Measurements from ENCODE around the gene TOX3. TPM values are rescaled to one million over a fixed set of nuclear protein-coding genes. Genes with fewer than 3 reads are reported as not detected.

Gene TOX3
- polyA plus RNA-seq, 2 of the 4 experiments (the other 2 are of a cell fraction) = 0.10 to 2.2 TPM

DNA sequence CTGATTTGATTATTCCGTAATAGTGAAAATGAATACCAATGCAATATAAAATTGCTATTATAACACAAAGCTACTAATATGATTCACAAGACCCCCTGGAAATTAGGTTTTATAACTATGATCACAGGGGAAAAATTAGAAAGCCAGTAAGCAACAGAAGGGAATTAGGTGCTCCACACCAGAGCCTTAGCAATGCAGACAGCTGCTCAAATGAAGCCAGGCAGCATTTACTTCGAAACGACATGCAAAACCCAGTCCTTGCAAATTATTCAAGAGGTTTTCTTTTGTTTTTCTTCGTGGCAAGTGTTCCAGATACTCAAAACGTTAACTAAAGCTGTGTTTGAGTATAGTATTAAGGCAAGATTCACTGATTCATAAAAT is 47.9 kb downstream of the TOX3 start:
- TF ChIP-seq, protein P1, sequence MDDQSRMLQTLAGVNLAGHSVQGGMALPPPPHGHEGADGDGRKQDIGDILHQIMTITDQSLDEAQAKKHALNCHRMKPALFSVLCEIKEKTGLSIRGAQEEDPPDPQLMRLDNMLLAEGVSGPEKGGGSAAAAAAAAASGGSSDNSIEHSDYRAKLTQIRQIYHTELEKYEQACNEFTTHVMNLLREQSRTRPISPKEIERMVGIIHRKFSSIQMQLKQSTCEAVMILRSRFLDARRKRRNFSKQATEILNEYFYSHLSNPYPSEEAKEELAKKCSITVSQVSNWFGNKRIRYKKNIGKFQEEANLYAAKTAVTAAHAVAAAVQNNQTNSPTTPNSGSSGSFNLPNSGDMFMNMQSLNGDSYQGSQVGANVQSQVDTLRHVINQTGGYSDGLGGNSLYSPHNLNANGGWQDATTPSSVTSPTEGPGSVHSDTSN (IDR thresholded peaks at IDR 0.05) = no peak
- TF ChIP-seq CEBPB (IDR thresholded peaks at IDR 0.05) (no peak), ESRRA (IDR thresholded peaks at IDR 0.05; ENCODE audit: borderline replicate concordance, low read length) (no peak), MYC (IDR thresholded peaks at IDR 0.05; ENCODE audit: borderline replicate concordance, low read length) (no peak), RFX5 (IDR thresholded peaks at IDR 0.05) (no peak), RAD21 (conservative IDR thresholded peaks at IDR 0.05 in 1 of 2, IDR thresholded peaks at IDR 0.05 in 1 of 2) (no peak), NFE2L2 (conservative IDR thresholded peaks at IDR 0.05; ENCODE audit: low read length) (no peak), FOSB (CRISPR knock-in tag; IDR thresholded peaks at IDR 0.05) (no peak), KDM1A (IDR thresholded peaks at IDR 0.05; ENCODE audit: low read depth) (no peak), FOSL2 (IDR thresholded peaks at IDR 0.05) (no peak), FOSL2 (CRISPR knock-in tag; IDR thresholded peaks at IDR 0.05) (no peak), BHLHE40 (IDR thresholded peaks at IDR 0.05; ENCODE audit: low read depth, low read length) (no peak), NR3C1 (IDR thresholded peaks at IDR 0.05) (no peak), CBX8 (IDR thresholded peaks at IDR 0.05) (no peak), POLR2AphosphoS2 (conservative IDR thresholded peaks at IDR 0.05; ENCODE audit: low read length) (no peak)
- TF ChIP-seq, protein P2, sequence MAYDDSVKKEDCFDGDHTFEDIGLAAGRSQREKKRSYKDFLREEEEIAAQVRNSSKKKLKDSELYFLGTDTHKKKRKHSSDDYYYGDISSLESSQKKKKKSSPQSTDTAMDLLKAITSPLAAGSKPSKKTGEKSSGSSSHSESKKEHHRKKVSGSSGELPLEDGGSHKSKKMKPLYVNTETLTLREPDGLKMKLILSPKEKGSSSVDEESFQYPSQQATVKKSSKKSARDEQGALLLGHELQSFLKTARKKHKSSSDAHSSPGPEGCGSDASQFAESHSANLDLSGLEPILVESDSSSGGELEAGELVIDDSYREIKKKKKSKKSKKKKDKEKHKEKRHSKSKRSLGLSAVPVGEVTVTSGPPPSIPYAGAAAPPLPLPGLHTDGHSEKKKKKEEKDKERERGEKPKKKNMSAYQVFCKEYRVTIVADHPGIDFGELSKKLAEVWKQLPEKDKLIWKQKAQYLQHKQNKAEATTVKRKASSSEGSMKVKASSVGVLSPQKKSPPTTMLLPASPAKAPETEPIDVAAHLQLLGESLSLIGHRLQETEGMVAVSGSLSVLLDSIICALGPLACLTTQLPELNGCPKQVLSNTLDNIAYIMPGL (CRISPR knock-in tag; IDR thresholded peaks at IDR 0.05; ENCODE audit: borderline replicate concordance) = no peak
- TF ChIP-seq, protein P3, sequence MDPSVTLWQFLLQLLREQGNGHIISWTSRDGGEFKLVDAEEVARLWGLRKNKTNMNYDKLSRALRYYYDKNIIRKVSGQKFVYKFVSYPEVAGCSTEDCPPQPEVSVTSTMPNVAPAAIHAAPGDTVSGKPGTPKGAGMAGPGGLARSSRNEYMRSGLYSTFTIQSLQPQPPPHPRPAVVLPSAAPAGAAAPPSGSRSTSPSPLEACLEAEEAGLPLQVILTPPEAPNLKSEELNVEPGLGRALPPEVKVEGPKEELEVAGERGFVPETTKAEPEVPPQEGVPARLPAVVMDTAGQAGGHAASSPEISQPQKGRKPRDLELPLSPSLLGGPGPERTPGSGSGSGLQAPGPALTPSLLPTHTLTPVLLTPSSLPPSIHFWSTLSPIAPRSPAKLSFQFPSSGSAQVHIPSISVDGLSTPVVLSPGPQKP (IDR thresholded peaks at IDR 0.05; ENCODE audit: low read depth, low read length) = no peak
- TF ChIP-seq, protein P4, sequence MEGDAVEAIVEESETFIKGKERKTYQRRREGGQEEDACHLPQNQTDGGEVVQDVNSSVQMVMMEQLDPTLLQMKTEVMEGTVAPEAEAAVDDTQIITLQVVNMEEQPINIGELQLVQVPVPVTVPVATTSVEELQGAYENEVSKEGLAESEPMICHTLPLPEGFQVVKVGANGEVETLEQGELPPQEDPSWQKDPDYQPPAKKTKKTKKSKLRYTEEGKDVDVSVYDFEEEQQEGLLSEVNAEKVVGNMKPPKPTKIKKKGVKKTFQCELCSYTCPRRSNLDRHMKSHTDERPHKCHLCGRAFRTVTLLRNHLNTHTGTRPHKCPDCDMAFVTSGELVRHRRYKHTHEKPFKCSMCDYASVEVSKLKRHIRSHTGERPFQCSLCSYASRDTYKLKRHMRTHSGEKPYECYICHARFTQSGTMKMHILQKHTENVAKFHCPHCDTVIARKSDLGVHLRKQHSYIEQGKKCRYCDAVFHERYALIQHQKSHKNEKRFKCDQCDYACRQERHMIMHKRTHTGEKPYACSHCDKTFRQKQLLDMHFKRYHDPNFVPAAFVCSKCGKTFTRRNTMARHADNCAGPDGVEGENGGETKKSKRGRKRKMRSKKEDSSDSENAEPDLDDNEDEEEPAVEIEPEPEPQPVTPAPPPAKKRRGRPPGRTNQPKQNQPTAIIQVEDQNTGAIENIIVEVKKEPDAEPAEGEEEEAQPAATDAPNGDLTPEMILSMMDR (IDR thresholded peaks at IDR 0.05) = no peak
- Histone ChIP-seq H3K27ac (no peak overlapping the region), H3K4me2 (no peak overlapping the region), H3K9me3 (no peaks in the 10 kb centered on the region), H3K4me1 (no peaks in the 10 kb centered on the region), H3K4me3 (no peak overlapping the region)
- ChIA-PET CTCF (no interaction called here), POLR2A (no interaction called here)
- FAIRE-seq = no peak
- no peak for DNase-seq (ENCODE audit: low read depth in 1 of 2, low spot score in 1 of 2)
- WGBS (ENCODE audit: missing lambda C conversion rate) = 35% methylated on average over 5 of the region's 5 CpGs
- ATAC-seq = no peak

DNA sequence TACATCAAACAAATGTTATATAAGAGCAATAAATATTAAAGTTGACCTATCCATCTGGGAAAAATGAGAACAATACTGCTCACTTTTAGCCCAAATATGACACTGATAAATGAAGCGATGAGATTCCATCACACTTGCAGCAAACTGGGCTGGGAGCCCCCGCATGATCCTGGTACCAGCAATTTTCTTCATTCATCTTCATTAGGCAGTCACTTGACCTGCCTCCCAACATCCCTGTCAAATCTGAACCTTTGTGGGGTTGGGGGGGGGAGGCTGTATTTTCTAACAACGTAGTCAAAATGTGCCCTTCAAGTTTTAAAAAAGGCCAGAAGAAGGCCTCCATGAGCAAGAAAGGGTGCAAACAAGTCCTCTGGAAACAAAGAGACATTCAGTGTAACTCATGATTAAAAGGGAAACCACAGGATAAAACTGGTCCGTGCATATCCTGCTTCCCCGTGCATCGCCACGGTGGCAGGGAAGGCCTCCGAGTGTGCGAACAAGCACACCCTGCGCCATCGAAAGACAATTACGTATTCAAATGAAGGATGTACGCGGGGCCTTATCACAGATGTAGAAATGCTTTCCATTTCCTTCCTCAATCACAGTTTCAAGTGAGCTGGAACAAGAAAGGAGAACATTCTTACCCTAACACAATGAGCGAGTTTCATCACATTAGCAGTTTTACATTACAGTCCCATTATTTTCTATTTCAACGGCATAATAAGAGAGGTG is 48.4 kb downstream of the TOX3 start:
- ATAC-seq = no peak
- no peak for DNase-seq (ENCODE audit: low read depth in 1 of 2, low spot score in 1 of 2)
- POLR2A ChIA-PET = no interaction called here
- TF ChIP-seq CHD2 (IDR thresholded peaks at IDR 0.05; ENCODE audit: low read length, partially characterized antibody) (no peak), GATA3 (IDR thresholded peaks at IDR 0.05; ENCODE audit: borderline replicate concordance) (no peak), FOSB (CRISPR knock-in tag; IDR thresholded peaks at IDR 0.05) (no peak), TP53 (CRISPR knock-in tag; IDR thresholded peaks at IDR 0.05) (no peak), POLR2A (IDR thresholded peaks at IDR 0.05; ENCODE audit: low read length) (no peak)
- TF ChIP-seq, protein P4 (IDR thresholded peaks at IDR 0.05) = no peak
- TF ChIP-seq, protein P5, sequence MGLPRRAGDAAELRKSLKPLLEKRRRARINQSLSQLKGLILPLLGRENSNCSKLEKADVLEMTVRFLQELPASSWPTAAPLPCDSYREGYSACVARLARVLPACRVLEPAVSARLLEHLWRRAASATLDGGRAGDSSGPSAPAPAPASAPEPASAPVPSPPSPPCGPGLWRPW (IDR thresholded peaks at IDR 0.05) = no peak
- H3K4me1 ChIP-seq = no peaks in the 10 kb centered on the region
- no peak for FAIRE-seq
- H3K4me2 ChIP-seq = no peak overlapping the region
- 78% methylated on average over 16 of the region's 16 CpGs for WGBS (ENCODE audit: missing lambda C conversion rate)
- no peaks in the 10 kb centered on the region for H3K9me3 ChIP-seq
- CTCF ChIA-PET = no interaction called here
- no peak overlapping the region for H3K4me3 ChIP-seq
- H3K27ac ChIP-seq = no peak overlapping the region
